ENCODE results near the gene ZBTB38.

GRCh38 chr3:141379250-141379966 is 11.1 kb downstream of the ZBTB38 start:
- TF ChIP-seq EZH2phosphoT487 (IDR thresholded peaks at IDR 0.05; ENCODE audit: insufficient read depth, low read depth) (no peak), EZH2 (IDR thresholded peaks at IDR 0.05; ENCODE audit: insufficient read depth, poor library complexity, severe bottlenecking) (no peak)

All from GM23248 (cell line).